Measurements from ENCODE around the gene ERFE.

GRCh38 chr2:238140040-238140439 lies 18.7 kb upstream of the ERFE start:
- TF ChIP-seq CTCF (conservative IDR thresholded peaks at IDR 0.05 in 1 of 2, IDR thresholded peaks at IDR 0.05 in 1 of 2; ENCODE audit: extremely low read depth in 1 of 2, insufficient read depth in 1 of 2, low read depth in 1 of 2, low read length in 2 of 2) (no peak), EZH2 (IDR thresholded peaks at IDR 0.05; ENCODE audit: borderline replicate concordance, low read length) (no peak)
